H1 (cell line): ENCODE results near the gene ARHGEF12. TPM values are rescaled to one million over a fixed set of nuclear protein-coding genes. Genes with fewer than 3 reads are reported as not detected.

Source experiments
- CTCF ChIA-PET: fragments of 300-600 bp; sonication (Branson Sonifier 250); formaldehyde crosslinking; loops from one replicate; lab custom pipeline; 2021; ENCODE audit not compliant: partially characterized antibody; lab: Charles Lee
- POLR2A ChIA-PET: fragments of 300-600 bp; sonication (Branson Sonifier 250); formaldehyde crosslinking; loops from one replicate; lab custom pipeline; 2021; ENCODE audit warnings: inconsistent platforms; ENCODE audit not compliant: partially characterized antibody; lab: Charles Lee
- DNase-seq, 2 experiments: peaks; one replicate each; pipeline versions ENCODE4 v3.0.0 to v3.0.0-alpha.2; 2010 to 2022; ENCODE audit warnings: low spot score in 2 of 2, low read depth in 1 of 2, mixed read lengths in 1 of 2
- FAIRE-seq: peaks from 2 replicates; lab custom pipeline; 2011; peaks lifted over from hg19 to GRCh38; lab: Jason Lieb, UNC
- H2AFZ ChIP-seq: 2 replicates; pipeline ENCODE4 v1.8.1; 2012; ENCODE audit warnings: low read length, inconsistent platforms
- H2AK5ac ChIP-seq: 2 replicates; pipeline ENCODE4 v1.6.1; 2013; ENCODE audit warnings: low read depth, low read length
- H2BK120ac ChIP-seq: replicated peaks from 2 replicates; pipeline ENCODE3; 2013; ENCODE audit warnings: low read depth, low read length, inconsistent platforms
- H2BK12ac ChIP-seq: 2 replicates; pipeline ENCODE4 v1.6.1; 2013; ENCODE audit warnings: low read depth, low read length
- H2BK15ac ChIP-seq: 2 replicates; pipeline ENCODE4 v1.6.1; 2013; ENCODE audit warnings: low read length
- H2BK20ac ChIP-seq: 2 replicates; pipeline ENCODE4 v1.6.1; 2013; ENCODE audit warnings: low read length
- H2BK5ac ChIP-seq: 2 replicates; pipeline ENCODE4 v1.6.1; 2013; ENCODE audit warnings: low read depth, low read length
- H3K14ac ChIP-seq: 2 replicates; pipeline ENCODE4 v1.6.1; 2013; ENCODE audit warnings: inconsistent platforms; ENCODE audit not compliant: insufficient read length
- H3K18ac ChIP-seq: 2 replicates; pipeline ENCODE4 v1.6.1; 2013; ENCODE audit warnings: low read length; ENCODE audit errors: extremely low read depth
- H3K23ac ChIP-seq: 2 replicates; pipeline ENCODE4 v1.6.1; 2013; ENCODE audit warnings: inconsistent platforms; ENCODE audit not compliant: insufficient read length
- H3K23me2 ChIP-seq: 2 replicates; pipeline ENCODE4 v1.6.1; 2013; ENCODE audit warnings: low read depth, low read length
- H3K27ac ChIP-seq: 2 replicates; pipeline ENCODE4 v1.6.1; 2011; ENCODE audit warnings: low read depth, low read length, inconsistent platforms
- H3K27me3 ChIP-seq, 4 experiments: replicated peaks in 1 of 4; 1 replicate in 1 of 4; 2 replicates in 3 of 4; pipeline versions ENCODE4 v1.6.1 to v1.8.1; 2011 to 2013; ENCODE audit warnings: low read length in 3 of 4, mild to moderate bottlenecking in 3 of 4, inconsistent platforms in 2 of 4, mixed read lengths in 2 of 4, moderate library complexity in 1 of 4; ENCODE audit not compliant: control insufficient read depth in 3 of 4, insufficient read depth in 3 of 4; ENCODE audit errors: extremely low read depth in 1 of 4
- H3K36me3 ChIP-seq, 4 experiments: 2 replicates each; pipeline versions ENCODE4 v1.6.1 to v1.8.1; 2011 to 2013; ENCODE audit warnings: mild to moderate bottlenecking in 4 of 4, low read length in 3 of 4, moderate library complexity in 2 of 4, control low read depth in 1 of 4, inconsistent platforms in 1 of 4; ENCODE audit not compliant: insufficient read depth in 4 of 4, control insufficient read depth in 2 of 4
- H3K4ac ChIP-seq: replicated peaks from 2 replicates; pipeline ENCODE3; 2013; ENCODE audit warnings: low read length, low read depth, mixed read lengths, inconsistent platforms; ENCODE audit not compliant: insufficient read length
- H3K4me1 ChIP-seq, 4 experiments: replicated peaks in 1 of 4; 1 replicate in 1 of 4; 2 replicates in 3 of 4; pipeline versions ENCODE4 v1.6.1 to v1.8.1; 2011 to 2013; ENCODE audit warnings: low read length in 3 of 4, inconsistent platforms in 2 of 4, mixed read lengths in 1 of 4; ENCODE audit not compliant: insufficient read depth in 4 of 4, control insufficient read depth in 3 of 4
- H3K4me2 ChIP-seq, 2 experiments: 2 replicates each; pipeline versions ENCODE4 v1.6.1 to v1.8.1; 2011 to 2013; ENCODE audit warnings: low read depth in 2 of 2, low read length in 2 of 2, control low read depth in 1 of 2, inconsistent platforms in 1 of 2, mild to moderate bottlenecking in 1 of 2; ENCODE audit not compliant: insufficient read depth in 1 of 2
- H3K4me3 ChIP-seq, 4 experiments: fragments of 200-600, 300-600 bp in 1 of 4; sonication (generic), shearing (Covaris generic), sonication (Bioruptor Twin) in 1 of 4; 2 replicates each; pipeline versions ENCODE4 v1.5.1 to v1.8.1; 2011 to 2016; ENCODE audit warnings: low read length in 4 of 4, low read depth in 3 of 4, control low read depth in 2 of 4, inconsistent platforms in 2 of 4, mild to moderate bottlenecking in 2 of 4, mixed read lengths in 1 of 4, moderate library complexity in 1 of 4; ENCODE audit not compliant: insufficient read depth in 2 of 4; ENCODE audit errors: extremely low read depth in 1 of 4
- H3K56ac ChIP-seq: replicated peaks from 2 replicates; pipeline ENCODE3; 2013; ENCODE audit warnings: low read depth, mild to moderate bottlenecking, mixed read lengths, low read length, inconsistent platforms; ENCODE audit not compliant: insufficient read length
- H3K79me1 ChIP-seq: 2 replicates; pipeline ENCODE4 v1.6.1; 2013; ENCODE audit warnings: low read depth, low read length, control low read depth
- H3K79me2 ChIP-seq, 2 experiments: 2 replicates each; pipeline versions ENCODE4 v1.6.1 to v1.8.1; 2012 to 2013; ENCODE audit warnings: low read length in 2 of 2, mild to moderate bottlenecking in 2 of 2, inconsistent platforms in 1 of 2; ENCODE audit not compliant: insufficient read depth in 2 of 2, control insufficient read depth in 1 of 2
- H3K9ac ChIP-seq, 4 experiments: replicated peaks in 1 of 4; 1 replicate in 1 of 4; 2 replicates in 3 of 4; pipeline versions ENCODE4 v1.6.1 to v1.8.1; 2011 to 2013; ENCODE audit warnings: low read depth in 3 of 4, low read length in 3 of 4, control low read depth in 2 of 4, mild to moderate bottlenecking in 2 of 4, moderate library complexity in 2 of 4, inconsistent platforms in 1 of 4; ENCODE audit errors: extremely low read depth in 1 of 4
- H3K9me3 ChIP-seq, 2 experiments: 2 replicates each; pipeline versions ENCODE4 v1.6.1 to v1.8.1; 2012 to 2013; ENCODE audit warnings: mild to moderate bottlenecking in 2 of 2, moderate library complexity in 2 of 2, control low read depth in 1 of 2, inconsistent platforms in 1 of 2, low read depth in 1 of 2, low read length in 1 of 2, mixed read lengths in 1 of 2; ENCODE audit not compliant: insufficient read depth in 2 of 2
- H4K20me1 ChIP-seq, 2 experiments: replicated peaks in 1 of 2; 2 replicates each; pipeline versions ENCODE3 to v1.8.1; 2011 to 2013; ENCODE audit warnings: inconsistent platforms in 2 of 2, low read length in 2 of 2, mild to moderate bottlenecking in 1 of 2; ENCODE audit not compliant: insufficient read depth in 2 of 2, control insufficient read depth in 1 of 2
- H4K5ac ChIP-seq: 2 replicates; pipeline ENCODE4 v1.6.1; 2013; ENCODE audit warnings: low read length, low read depth, mixed read lengths, inconsistent platforms; ENCODE audit not compliant: insufficient read length
- H4K8ac ChIP-seq: 2 replicates; pipeline ENCODE4 v1.8.0; 2013; ENCODE audit warnings: mild to moderate bottlenecking, moderate library complexity, low read length, inconsistent platforms; ENCODE audit not compliant: insufficient read depth; ENCODE audit errors: extremely low read depth
- H4K91ac ChIP-seq: replicated peaks from 2 replicates; pipeline ENCODE3; 2013; ENCODE audit warnings: low read length, mixed read lengths, inconsistent platforms; ENCODE audit not compliant: insufficient read length
- BACH1 ChIP-seq: IDR thresholded peaks from 2 replicates; pipeline ENCODE4 v1.6.1; 2012; ENCODE audit warnings: low read length, improper control_type of control experiment
- CBX8 ChIP-seq: fragments of 300-800, 300-1000 bp; sonication (generic); IDR thresholded peaks from 2 replicates; pipeline ENCODE4 v1.7.1; 2016; ENCODE audit warnings: low read depth, low read length, borderline replicate concordance
- GABPA ChIP-seq: IDR thresholded peaks from 2 replicates; pipeline ENCODE4 v1.6.1; 2011; ENCODE audit warnings: mild to moderate bottlenecking, low read length, moderate library complexity, borderline replicate concordance; ENCODE audit not compliant: insufficient read depth
- RFX5 ChIP-seq: IDR thresholded peaks from 2 replicates; pipeline ENCODE4 v1.6.1; 2011; ENCODE audit warnings: low read depth, low read length, improper control_type of control experiment, borderline replicate concordance
- TEAD4 ChIP-seq: IDR thresholded peaks from 2 replicates; pipeline ENCODE4 v1.6.1; 2012; ENCODE audit warnings: low read depth, low read length, inconsistent platforms, mixed read lengths
- WGBS, 2 experiments: shearing (Covaris generic) in 1 of 2; methylation state at CpG; one replicate each; pipeline versions ENCODE4 v1.1.6 to v1.1.7; 2013 to 2015; ENCODE audit warnings: low lambda C conversion rate in 2 of 2, mixed read lengths in 2 of 2, inconsistent platforms in 1 of 2, low coverage in 1 of 2, missing lambda C conversion rate in 1 of 2; ENCODE audit not compliant: insufficient replicate concordance in 2 of 2, insufficient coverage in 1 of 2, insufficient read length in 1 of 2; ENCODE audit errors: extremely low coverage in 1 of 2, missing lambda C conversion rate in 1 of 2; 5-methylcytosine and 5-hydroxymethylcytosine counted together
- polyA plus RNA-seq, 7 experiments: library from polyadenylated mRNA; depleted of rRNA in 3 of 7; stranded (reverse) in 5 of 7; unstranded in 2 of 7; fragments of >200 nt in 5 of 7; fragments of 200-250 nt in 2 of 7; gene quantifications; 1 replicate in 5 of 7; 2 replicates in 1 of 7; 4 replicates in 1 of 7; pipeline versions ENCODE4 v1.2.1 to v1.2.3, GENCODE V29; 2011 to 2013; ENCODE audit warnings: missing spikeins in 2 of 7, mixed read lengths in 2 of 7
- total RNA-seq: library from RNA; stranded (reverse); fragmentation: NEBNext Ultra II Directional; extraction: Animal tissue kit (Norgen Biotek cat#: 25700); gene quantifications from 2 replicates; pipeline ENCODE4 v1.2.1, GENCODE V29; 2021

ARHGEF12 gene
- total and polyA plus RNA-seq, 2 of the 8 experiments (the other 6 are each of a cell fraction or from before 2014, with no cell fraction given), result 5.1 to 33.7 TPM

DNA sequence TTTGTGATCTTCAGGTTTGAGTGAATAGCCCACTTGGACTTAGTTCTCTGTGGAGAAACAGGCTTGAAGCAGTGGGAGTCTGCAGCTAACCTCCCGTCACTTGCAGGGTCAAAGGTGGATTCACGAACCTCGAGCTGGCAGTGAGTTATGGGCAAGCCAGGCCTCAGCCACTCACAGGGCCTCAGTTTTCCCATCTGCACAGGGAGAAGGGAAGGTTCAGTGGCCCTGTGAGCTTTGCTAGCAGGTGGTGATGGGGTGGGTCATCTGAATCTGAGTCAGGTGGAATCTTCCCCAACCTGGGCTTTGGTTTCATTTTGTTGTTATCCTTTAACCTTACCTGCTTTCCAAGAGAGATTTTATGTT, 88.7 kb downstream of the ARHGEF12 start:
- Histone ChIP-seq H3K27ac (no peak overlapping the region), H4K8ac (no peak overlapping the region), H3K4me2 (no peak overlapping the region), H4K91ac (no peak overlapping the region), H4K5ac (no peak overlapping the region)
- POLR2A ChIA-PET, result no interaction called here
- no peak for TF ChIP-seq GABPA
- TF ChIP-seq BACH1, result no peak
- no peak for TF ChIP-seq RFX5
- no peak for TF ChIP-seq CBX8
- no peak for TF ChIP-seq TEAD4
- TF ChIP-seq, all 59 proteins: peak for 0
- Histone ChIP-seq H3K9me3 (no peaks in the 10 kb centered on the region), H3K9ac (no peak overlapping the region), H3K27me3 (no peaks in the 10 kb centered on the region), H3K79me1 (no peaks in the 10 kb centered on the region), H3K4me1 (no peaks in the 10 kb centered on the region), H2BK20ac (no peak overlapping the region), H3K4ac (no peak overlapping the region), H2BK5ac (no peak overlapping the region), H3K23ac (no peak overlapping the region), H3K18ac (no peak overlapping the region), H3K4me3 (no peak overlapping the region), H2BK12ac (no peak overlapping the region), H2BK15ac (no peak overlapping the region), H3K14ac (no peak overlapping the region), H2BK120ac (no peak overlapping the region), H4K20me1 (peaks cover 0 to 2% of the 10 kb centered on the region in 2 experiments), H2AK5ac (no peak overlapping the region), H3K23me2 (no peaks in the 10 kb centered on the region), H3K36me3 (peaks cover 0 to 6% (median 0%) of the 10 kb centered on the region in 4 experiments; a peak in 2 of 8 replicates), H2AFZ (no peak overlapping the region), H3K79me2 (no peaks in the 10 kb centered on the region), H3K56ac (no peak overlapping the region)
- no peak for DNase-seq
- CTCF ChIA-PET, result interaction anchor here (0.5 to 1.4 kb wide), 2 partner anchors 20 to 91 kb away, joined by 3 read pairs; no protein-coding TSS in a partner anchor
- WGBS, 2 experiments, result 82% methylated on average over 3 of the region's 3 CpGs; no CpG with 5 or more reads in 1 of the 2 experiments
- FAIRE-seq, result no peak
